Measurements from ENCODE around the gene KCNE1.
"Not testable (repeated sequence)": the region's sequence is repeated elsewhere in the genome, so short reads cannot be mapped to it uniquely, and the experiment has no call there.

KCNE1 gene

GRCh38 chr21:34510148-34511142 lies 1.6 kb downstream of the KCNE1 start:
- peak in 1 of 2 experiments; percentile 13 for DNase-seq

GRCh38 chr21:34509151-34509550 lies 2.9 kb downstream of the KCNE1 start:
- no peak for DNase-seq

GRCh38 chr21:34504595-34504994 lies 7.4 kb downstream of the KCNE1 start:
- no peak for DNase-seq

- DNase-seq: no peak
Measured at GRCh38 chr21:34502480-34503106, 9.4 kb downstream of the KCNE1 start.

- no peak for DNase-seq
Measured at GRCh38 chr21:34501716-34502115, 10.3 kb downstream of the KCNE1 start.

- DNase-seq: no peak
Measured at GRCh38 chr21:34500191-34500590, 11.8 kb downstream of the KCNE1 start.

GRCh38 chr21:34499116-34499515 lies 12.9 kb downstream of the KCNE1 start:
- no peak for DNase-seq

- DNase-seq: no peak
Measured at GRCh38 chr21:34498623-34499022, 13.4 kb downstream of the KCNE1 start.

- not testable (repeated sequence) for DNase-seq
Measured at GRCh38 chr21:34483854-34484253, 28.2 kb downstream of the KCNE1 start.

- not testable (repeated sequence) for DNase-seq
Measured at GRCh38 chr21:34483435-34483834, 28.6 kb downstream of the KCNE1 start.

- DNase-seq: not testable (repeated sequence)
Measured at GRCh38 chr21:34467333-34467732, 44.7 kb downstream of the KCNE1 start.

GRCh38 chr21:34459426-34459825 lies 52.6 kb downstream of the KCNE1 start:
- DNase-seq: not testable (repeated sequence)

GRCh38 chr21:34458266-34458665 lies 53.7 kb downstream of the KCNE1 start:
- DNase-seq: not testable (repeated sequence)

- DNase-seq: not testable (repeated sequence)
Measured at GRCh38 chr21:34456180-34456579, 55.8 kb downstream of the KCNE1 start.

GRCh38 chr21:34455628-34456027 lies 56.4 kb downstream of the KCNE1 start:
- not testable (repeated sequence) for DNase-seq

GRCh38 chr21:34447018-34447417 lies 65.0 kb downstream of the KCNE1 start:
- DNase-seq: not testable (repeated sequence)

GRCh38 chr21:34443486-34443885 lies 68.5 kb downstream of the KCNE1 start:
- DNase-seq: not testable (repeated sequence)

GRCh38 chr21:34429710-34430109 lies 82.3 kb downstream of the KCNE1 start:
- not testable (repeated sequence) for DNase-seq

- not testable (repeated sequence) for DNase-seq
Measured at GRCh38 chr21:34428441-34428840, 83.6 kb downstream of the KCNE1 start.

GRCh38 chr21:34427339-34427738 lies 84.7 kb downstream of the KCNE1 start:
- DNase-seq: not testable (repeated sequence)

- DNase-seq: not testable (repeated sequence)
Measured at GRCh38 chr21:34423805-34424204, 88.2 kb downstream of the KCNE1 start, which contains the start of gene SMIM34. Gene SMIM34, minus strand, starts transcription at chr21:34423951. Its CDS starts 112 bp downstream, at chr21:34423839.

- DNase-seq: not testable (repeated sequence)
Measured at GRCh38 chr21:34417448-34418077, 94.4 kb downstream of the KCNE1 start.

- DNase-seq: not testable (repeated sequence)
Measured at GRCh38 chr21:34407294-34407693, 104.7 kb downstream of the KCNE1 start.
